ENCODE results near the gene HPGDS. TPM values are rescaled to one million over a fixed set of nuclear protein-coding genes. Genes with fewer than 3 reads are reported as not detected.
"Not testable (repeated sequence)": the region's sequence is repeated elsewhere in the genome, so short reads cannot be mapped to it uniquely, and the experiment has no call there.

HPGDS gene
- total and polyA plus RNA-seq, 2 donors (not counting 1 experiment from before 2014, with no cell fraction given): not detected

GRCh38 chr4:94338681-94339351, 3.8 kb downstream of the HPGDS start:
- Histone ChIP-seq H3K27ac (ENCODE audit: low read length in 2 of 2) (no peak overlapping the region), H3K9me3 (ENCODE audit: control extremely low read depth in 1 of 3, control insufficient read depth in 2 of 3, insufficient read depth in 1 of 3, low read length in 2 of 3) (peaks cover 0 to 3% (median 0%) of the 10 kb centered on the region in 3 donors), H3K27me3 (replicated peaks in 1 of 4; ENCODE audit: control extremely low read depth in 1 of 4, control insufficient read depth in 3 of 4, insufficient read depth in 4 of 4, low read length in 3 of 4) (no peaks in the 10 kb centered on the region), H2AFZ (ENCODE audit: insufficient read depth, low read depth, low read length, poor library complexity, severe bottlenecking) (peak overlapping the region; percentile 50), H3K4me2 (replicated peaks; ENCODE audit: low read depth, low read length, poor library complexity, severe bottlenecking) (peak overlapping the region; percentile 44), H4K20me1 (ENCODE audit: control insufficient read depth, insufficient read depth, low read length, poor library complexity, severe bottlenecking) (no peaks in the 10 kb centered on the region), H3K79me2 (ENCODE audit: control insufficient read depth, insufficient read depth, low read length) (no peaks in the 10 kb centered on the region), H3K4me3 (ENCODE audit: control extremely low read depth in 1 of 5, extremely low read depth in 1 of 5, insufficient read depth in 1 of 5, low read depth in 2 of 5, low read length in 4 of 5) (peak overlapping the region in 1 of 5 experiments; percentile 29), H3K9ac (ENCODE audit: low read length) (peak overlapping the region; percentile 39), H3K4me1 (ENCODE audit: control insufficient read depth in 2 of 2, insufficient read depth in 2 of 2, low read length in 2 of 2) (no peaks in the 10 kb centered on the region), H3K36me3 (replicated peaks in 1 of 2; ENCODE audit: control extremely low read depth in 1 of 2, control insufficient read depth in 1 of 2, extremely low read depth in 1 of 2, insufficient read depth in 2 of 2, low read length in 1 of 2) (no peaks in the 10 kb centered on the region)
- no peaks in the 10 kb centered on the region for H3K9me3 Mint-ChIP-seq (ENCODE audit: insufficient read depth)
- intact Hi-C loops (cut with micrococcal nuclease): no loop called here
- ATAC-seq (ENCODE audit: low read depth) (no peak), DNase-seq (no peak)
- ChIA-PET POLR2A (no interaction called here), CTCF (interaction anchor here (0.5 to 1.2 kb wide), 2 partner anchors 68 to 110 kb away, joined by 3 to 4 read pairs; no protein-coding TSS in a partner anchor)
- 80% methylated on average over 1 of the region's 4 CpGs for WGBS (ENCODE audit: insufficient coverage)
- peak overlapping the region; percentile 77 for H3K4me3 Mint-ChIP-seq
- no peaks in the 10 kb centered on the region for H3K27me3 Mint-ChIP-seq
- peaks cover 13% of the 10 kb centered on the region for H3K4me1 Mint-ChIP-seq
- TF ChIP-seq, protein P1, sequence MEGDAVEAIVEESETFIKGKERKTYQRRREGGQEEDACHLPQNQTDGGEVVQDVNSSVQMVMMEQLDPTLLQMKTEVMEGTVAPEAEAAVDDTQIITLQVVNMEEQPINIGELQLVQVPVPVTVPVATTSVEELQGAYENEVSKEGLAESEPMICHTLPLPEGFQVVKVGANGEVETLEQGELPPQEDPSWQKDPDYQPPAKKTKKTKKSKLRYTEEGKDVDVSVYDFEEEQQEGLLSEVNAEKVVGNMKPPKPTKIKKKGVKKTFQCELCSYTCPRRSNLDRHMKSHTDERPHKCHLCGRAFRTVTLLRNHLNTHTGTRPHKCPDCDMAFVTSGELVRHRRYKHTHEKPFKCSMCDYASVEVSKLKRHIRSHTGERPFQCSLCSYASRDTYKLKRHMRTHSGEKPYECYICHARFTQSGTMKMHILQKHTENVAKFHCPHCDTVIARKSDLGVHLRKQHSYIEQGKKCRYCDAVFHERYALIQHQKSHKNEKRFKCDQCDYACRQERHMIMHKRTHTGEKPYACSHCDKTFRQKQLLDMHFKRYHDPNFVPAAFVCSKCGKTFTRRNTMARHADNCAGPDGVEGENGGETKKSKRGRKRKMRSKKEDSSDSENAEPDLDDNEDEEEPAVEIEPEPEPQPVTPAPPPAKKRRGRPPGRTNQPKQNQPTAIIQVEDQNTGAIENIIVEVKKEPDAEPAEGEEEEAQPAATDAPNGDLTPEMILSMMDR (IDR thresholded peaks at IDR 0.05): no peak
- TF ChIP-seq EZH2 (IDR thresholded peaks at IDR 0.05; ENCODE audit: borderline replicate concordance, insufficient read depth, low read depth, low read length, poor library complexity, severe bottlenecking): no peak
- no peak overlapping the region for H3K27ac Mint-ChIP-seq

DNA sequence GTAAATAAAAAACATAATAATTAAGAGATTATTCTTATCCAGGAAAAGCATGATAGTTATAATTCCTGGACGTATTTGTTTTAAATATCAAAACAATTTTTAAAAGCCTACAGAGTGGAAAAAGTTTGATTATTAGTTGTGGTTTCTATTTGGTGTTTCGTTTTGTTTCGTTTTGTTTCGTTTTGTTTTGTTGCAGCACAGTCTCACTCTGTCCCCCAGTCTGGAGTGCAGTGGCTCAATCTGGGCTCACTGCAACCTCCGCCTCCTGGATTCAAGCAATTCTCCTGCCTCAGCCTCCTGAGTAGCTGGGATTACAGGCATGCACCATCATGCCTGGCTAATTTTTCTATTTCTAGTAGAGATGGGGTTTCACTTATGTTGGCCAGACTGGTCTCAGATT, 5.8 kb downstream of the HPGDS start:
- H3K9ac ChIP-seq (ENCODE audit: low read length); H3K27me3 ChIP-seq (replicated peaks in 1 of 4; ENCODE audit: control extremely low read depth in 1 of 4, control insufficient read depth in 3 of 4, insufficient read depth in 4 of 4, low read length in 3 of 4); H3K27me3 Mint-ChIP-seq; H4K20me1 ChIP-seq (ENCODE audit: control insufficient read depth, insufficient read depth, low read length, poor library complexity, severe bottlenecking); intact Hi-C loops (cut with micrococcal nuclease); H3K9me3 ChIP-seq (ENCODE audit: control extremely low read depth in 1 of 3, control insufficient read depth in 2 of 3, insufficient read depth in 1 of 3, low read length in 2 of 3); POLR2A ChIA-PET; H3K9me3 Mint-ChIP-seq (ENCODE audit: insufficient read depth); H3K4me3 ChIP-seq (ENCODE audit: control extremely low read depth in 1 of 5, extremely low read depth in 1 of 5, insufficient read depth in 1 of 5, low read depth in 2 of 5, low read length in 4 of 5); H3K4me1 ChIP-seq (ENCODE audit: control insufficient read depth in 2 of 2, insufficient read depth in 2 of 2, low read length in 2 of 2); H3K79me2 ChIP-seq (ENCODE audit: control insufficient read depth, insufficient read depth, low read length); DNase-seq; H3K4me3 Mint-ChIP-seq; H3K27ac ChIP-seq (ENCODE audit: low read length in 2 of 2); H2AFZ ChIP-seq (ENCODE audit: insufficient read depth, low read depth, low read length, poor library complexity, severe bottlenecking); H3K4me2 ChIP-seq (replicated peaks; ENCODE audit: low read depth, low read length, poor library complexity, severe bottlenecking); H3K36me3 ChIP-seq (replicated peaks in 1 of 2; ENCODE audit: control extremely low read depth in 1 of 2, control insufficient read depth in 1 of 2, extremely low read depth in 1 of 2, insufficient read depth in 2 of 2, low read length in 1 of 2); H3K27ac Mint-ChIP-seq; ATAC-seq (ENCODE audit: low read depth): not testable (repeated sequence)
- CTCF ChIA-PET: interaction anchor here (0.9 kb wide), 1 partner anchor 70 kb away, joined by 3 read pairs; no protein-coding TSS in a partner anchor
- 77% methylated on average over 4 of the region's 5 CpGs for whole genome bisulfite sequencing (ENCODE audit: insufficient coverage)
- peaks cover 13% of the 10 kb centered on the region for H3K4me1 Mint-ChIP-seq

All from B cell (primary cell).